ENCODE measurements around the gene NDUFS3.

DNA sequence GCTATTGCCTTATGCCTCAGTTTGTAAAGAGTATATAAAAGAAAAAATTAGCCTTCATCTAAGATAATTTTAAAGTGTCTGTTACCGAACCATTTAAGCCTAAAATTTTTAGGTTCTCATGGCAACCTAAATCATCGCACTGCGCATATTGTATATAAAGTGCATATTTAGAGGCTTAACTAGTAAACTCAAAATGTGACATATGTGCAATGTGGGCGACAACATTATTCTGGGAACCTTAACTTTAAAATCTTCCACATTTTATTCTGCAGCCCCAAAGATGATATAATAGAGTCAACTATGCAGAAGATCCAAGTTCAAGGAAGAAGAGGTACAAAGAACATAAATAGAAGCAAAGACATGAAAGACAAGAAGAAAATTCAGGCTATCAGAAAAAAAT lies 48.9 kb upstream of the NDUFS3 start:
- TF ChIP-seq, protein P1, sequence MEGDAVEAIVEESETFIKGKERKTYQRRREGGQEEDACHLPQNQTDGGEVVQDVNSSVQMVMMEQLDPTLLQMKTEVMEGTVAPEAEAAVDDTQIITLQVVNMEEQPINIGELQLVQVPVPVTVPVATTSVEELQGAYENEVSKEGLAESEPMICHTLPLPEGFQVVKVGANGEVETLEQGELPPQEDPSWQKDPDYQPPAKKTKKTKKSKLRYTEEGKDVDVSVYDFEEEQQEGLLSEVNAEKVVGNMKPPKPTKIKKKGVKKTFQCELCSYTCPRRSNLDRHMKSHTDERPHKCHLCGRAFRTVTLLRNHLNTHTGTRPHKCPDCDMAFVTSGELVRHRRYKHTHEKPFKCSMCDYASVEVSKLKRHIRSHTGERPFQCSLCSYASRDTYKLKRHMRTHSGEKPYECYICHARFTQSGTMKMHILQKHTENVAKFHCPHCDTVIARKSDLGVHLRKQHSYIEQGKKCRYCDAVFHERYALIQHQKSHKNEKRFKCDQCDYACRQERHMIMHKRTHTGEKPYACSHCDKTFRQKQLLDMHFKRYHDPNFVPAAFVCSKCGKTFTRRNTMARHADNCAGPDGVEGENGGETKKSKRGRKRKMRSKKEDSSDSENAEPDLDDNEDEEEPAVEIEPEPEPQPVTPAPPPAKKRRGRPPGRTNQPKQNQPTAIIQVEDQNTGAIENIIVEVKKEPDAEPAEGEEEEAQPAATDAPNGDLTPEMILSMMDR (conservative IDR thresholded peaks at IDR 0.05; ENCODE audit: low read length): no peak
- no peak for TF ChIP-seq EZH2phosphoT487 (IDR thresholded peaks at IDR 0.05; ENCODE audit: borderline replicate concordance)
